ENCODE results near the gene PAK3.
A peak's percentile ranks its signal among the peaks of the same experiment; 100 is the strongest.

The PAK3 gene

DNA sequence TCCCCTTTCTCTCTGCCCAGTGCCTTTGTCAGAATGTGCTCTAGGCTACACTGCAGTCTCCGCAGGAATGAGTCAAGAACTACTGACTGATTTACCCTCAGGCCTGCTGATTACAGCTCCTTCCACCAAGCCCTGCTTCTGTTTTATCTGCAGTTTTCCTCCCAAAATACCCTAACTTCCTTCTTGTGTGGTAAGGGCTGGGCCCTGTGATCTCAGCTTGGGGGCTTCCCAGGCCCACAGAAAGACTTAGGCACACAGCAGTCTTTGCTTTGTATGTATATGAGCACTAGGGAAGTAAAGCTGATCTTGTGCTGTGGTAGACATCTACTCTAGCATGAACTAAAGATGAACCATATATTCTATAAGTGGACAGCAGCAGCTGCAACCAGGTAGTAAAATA, 18.8 kb downstream of the PAK3 start:
- Mint-ChIP-seq H3K36me3 (ENCODE audit: low read depth) (no peaks in the 10 kb centered on the region), H3K9me3 (no peaks in the 10 kb centered on the region)
- no peak for DNase-seq

DNA sequence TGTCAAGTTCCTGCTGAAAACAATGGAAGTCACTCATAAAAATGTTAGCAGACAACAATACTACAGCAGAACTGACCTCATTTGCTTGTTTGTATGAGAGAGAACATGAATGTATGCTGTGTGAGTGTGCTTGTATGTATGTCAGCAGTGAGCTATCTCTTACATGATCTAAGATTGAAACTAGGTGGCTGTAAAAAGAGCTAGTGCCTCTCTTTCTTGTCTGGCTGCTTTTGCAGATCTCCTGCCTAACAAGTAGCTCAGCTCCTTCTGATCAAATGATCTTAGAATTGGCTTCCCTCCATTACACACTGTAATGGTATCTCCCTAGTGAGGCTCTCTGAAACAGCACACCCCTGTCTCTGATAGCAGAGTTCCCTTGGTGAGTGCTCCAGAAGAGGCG, 20.7 kb downstream of the PAK3 start:
- peaks cover 31% of the 10 kb centered on the region for H3K27me3 Mint-ChIP-seq
- no peak for DNase-seq
- no peak overlapping the region for H3K4me3 Mint-ChIP-seq
- H3K4me1 Mint-ChIP-seq (ENCODE audit: low read depth) = no peaks in the 10 kb centered on the region
- no peak overlapping the region for H3K27ac Mint-ChIP-seq
- H3K9me3 Mint-ChIP-seq = no peaks in the 10 kb centered on the region
- no peaks in the 10 kb centered on the region for H3K36me3 Mint-ChIP-seq (ENCODE audit: low read depth)

More for the DNA sequence above, 18.8 kb downstream of the PAK3 start:
- no peak overlapping the region for H3K27ac Mint-ChIP-seq
- H3K4me1 Mint-ChIP-seq (ENCODE audit: low read depth) = no peaks in the 10 kb centered on the region
- H3K27me3 Mint-ChIP-seq = peaks cover 20% of the 10 kb centered on the region
- H3K4me3 Mint-ChIP-seq = no peak overlapping the region

DNA sequence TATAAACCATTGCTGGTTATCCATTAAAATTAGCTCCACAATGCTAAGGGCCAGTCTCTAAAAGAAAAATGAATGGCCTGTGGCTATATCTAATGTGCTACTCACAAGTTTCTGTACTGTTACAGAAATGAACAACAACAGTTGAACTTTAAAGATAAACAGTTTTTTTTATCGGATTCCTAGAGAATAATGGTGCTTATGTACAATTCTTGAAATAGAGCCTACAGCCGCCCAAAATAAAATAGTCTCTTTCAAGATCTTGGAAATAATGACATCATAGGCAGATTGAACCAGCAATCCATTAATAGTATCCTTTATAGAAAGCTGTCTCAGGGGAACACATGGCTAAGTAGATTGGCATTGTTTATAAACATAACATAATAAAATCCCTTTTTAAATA, 23.4 kb downstream of the PAK3 start:
- Mint-ChIP-seq H3K9me3 (no peaks in the 10 kb centered on the region), H3K4me1 (ENCODE audit: low read depth) (peaks cover 19% of the 10 kb centered on the region), H3K27ac (no peak overlapping the region), H3K4me3 (no peak overlapping the region), H3K36me3 (ENCODE audit: low read depth) (no peaks in the 10 kb centered on the region), H3K27me3 (peaks cover 32% of the 10 kb centered on the region)
- no peak for DNase-seq

DNA sequence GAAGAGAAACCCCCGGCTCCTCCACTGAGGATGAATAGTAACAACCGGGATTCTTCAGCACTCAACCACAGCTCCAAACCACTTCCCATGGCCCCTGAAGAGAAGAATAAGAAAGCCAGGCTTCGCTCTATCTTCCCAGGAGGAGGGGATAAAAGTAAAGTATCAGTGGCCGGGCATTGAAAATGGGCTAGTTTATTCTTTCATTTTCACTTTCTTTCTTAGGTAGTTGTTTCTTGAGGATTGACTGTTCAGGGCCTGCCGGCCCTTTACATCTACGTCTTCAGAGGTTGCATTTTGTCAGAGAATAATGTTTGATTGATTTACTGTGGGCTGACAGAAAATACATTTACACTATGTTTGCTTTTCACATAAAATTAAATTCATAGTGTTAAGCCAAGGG, 27.1 kb downstream of the PAK3 start:
- no peak for DNase-seq
- Mint-ChIP-seq H3K4me3 (peak overlapping the region; percentile 58), H3K27me3 (peaks cover 33% of the 10 kb centered on the region), H3K9me3 (no peaks in the 10 kb centered on the region), H3K36me3 (ENCODE audit: low read depth) (no peaks in the 10 kb centered on the region), H3K4me1 (ENCODE audit: low read depth) (peaks cover 27% of the 10 kb centered on the region), H3K27ac (peak overlapping the region; percentile 87)

DNA sequence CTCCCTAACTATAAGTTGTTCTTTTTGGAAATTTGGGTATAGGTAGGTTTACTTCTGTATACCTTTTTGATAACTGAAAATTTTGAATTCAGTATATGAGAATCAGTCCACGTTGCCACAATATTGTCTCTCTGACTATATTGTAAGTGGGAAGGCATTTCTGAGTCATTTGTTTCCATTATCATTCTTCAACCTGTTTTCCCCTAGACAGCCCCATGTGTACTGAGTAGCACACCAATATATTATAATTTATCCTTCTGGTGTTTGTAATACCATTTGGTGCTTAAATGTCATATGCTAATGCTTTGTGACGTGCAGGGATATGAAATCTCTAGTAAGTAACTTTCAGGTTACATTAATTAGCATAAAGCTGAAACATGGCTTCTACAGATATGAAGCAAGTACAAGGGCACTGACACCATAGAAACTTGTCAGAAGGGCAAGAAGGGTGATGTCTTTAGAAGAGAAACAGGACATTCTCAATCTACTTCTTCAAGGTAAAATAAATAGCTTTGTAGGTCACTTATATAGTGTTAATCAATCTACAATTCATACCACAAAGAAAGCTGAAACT, 27.7 kb downstream of the PAK3 start:
- Mint-ChIP-seq H3K4me3 (peak overlapping the region; percentile 58), H3K4me1 (ENCODE audit: low read depth) (peaks cover 27% of the 10 kb centered on the region), H3K36me3 (ENCODE audit: low read depth) (no peaks in the 10 kb centered on the region), H3K9me3 (no peaks in the 10 kb centered on the region), H3K27me3 (peaks cover 34% of the 10 kb centered on the region), H3K27ac (peak overlapping the region; percentile 87)
- no peak for DNase-seq

DNA sequence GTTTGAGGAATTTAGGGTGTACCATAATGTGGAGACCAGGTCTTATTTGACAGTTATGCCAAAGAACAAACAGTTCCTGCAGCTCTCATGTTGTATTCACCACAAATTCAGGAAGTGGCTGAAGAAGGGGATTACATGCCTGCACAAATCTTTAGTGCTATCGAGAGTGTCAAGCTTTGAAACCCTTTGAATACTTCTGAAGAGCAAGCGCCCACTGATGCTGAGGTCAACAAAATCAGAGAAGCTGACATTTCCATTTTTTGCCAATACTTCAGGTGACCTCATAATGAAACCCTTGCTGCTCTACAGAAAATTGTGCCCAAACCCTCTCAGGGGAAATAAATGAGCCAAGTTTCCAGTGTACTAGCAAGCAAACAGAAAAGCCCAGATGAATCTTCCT, 28.4 kb downstream of the PAK3 start:
- peak overlapping the region; percentile 87 for H3K27ac Mint-ChIP-seq
- no peak for DNase-seq

DNA sequence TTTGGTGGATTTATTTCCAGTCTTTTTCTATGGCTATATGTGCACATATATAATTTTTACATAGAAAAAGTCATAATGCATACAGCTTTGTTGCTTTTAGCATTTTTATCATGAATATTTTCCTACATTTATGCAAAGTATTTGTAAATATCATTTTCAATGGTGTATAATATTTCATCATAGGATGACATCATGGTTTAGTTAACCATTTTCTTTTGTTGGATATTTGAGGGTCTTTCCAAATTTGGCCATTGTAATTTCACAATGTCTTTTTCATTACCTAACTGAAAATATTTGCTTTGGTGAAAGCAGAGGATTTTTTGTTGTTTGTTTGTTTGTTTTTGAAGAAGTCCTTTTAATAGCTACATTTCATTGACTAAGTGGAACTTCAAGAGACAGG, 31.0 kb downstream of the PAK3 start:
- no peaks in the 10 kb centered on the region for H3K9me3 Mint-ChIP-seq
- H3K27me3 Mint-ChIP-seq = peaks cover 26% of the 10 kb centered on the region
- DNase-seq = no peak
- H3K4me3 Mint-ChIP-seq = no peak overlapping the region
- H3K4me1 Mint-ChIP-seq (ENCODE audit: low read depth) = peaks cover 36% of the 10 kb centered on the region
- H3K27ac Mint-ChIP-seq = no peak overlapping the region
- no peaks in the 10 kb centered on the region for H3K36me3 Mint-ChIP-seq (ENCODE audit: low read depth)

More for the DNA sequence above, 28.4 kb downstream of the PAK3 start:
- H3K4me3 Mint-ChIP-seq = no peak overlapping the region
- H3K9me3 Mint-ChIP-seq = no peaks in the 10 kb centered on the region
- peaks cover 34% of the 10 kb centered on the region for H3K27me3 Mint-ChIP-seq
- H3K36me3 Mint-ChIP-seq (ENCODE audit: low read depth) = no peaks in the 10 kb centered on the region
- peaks cover 28% of the 10 kb centered on the region for H3K4me1 Mint-ChIP-seq (ENCODE audit: low read depth)

DNA sequence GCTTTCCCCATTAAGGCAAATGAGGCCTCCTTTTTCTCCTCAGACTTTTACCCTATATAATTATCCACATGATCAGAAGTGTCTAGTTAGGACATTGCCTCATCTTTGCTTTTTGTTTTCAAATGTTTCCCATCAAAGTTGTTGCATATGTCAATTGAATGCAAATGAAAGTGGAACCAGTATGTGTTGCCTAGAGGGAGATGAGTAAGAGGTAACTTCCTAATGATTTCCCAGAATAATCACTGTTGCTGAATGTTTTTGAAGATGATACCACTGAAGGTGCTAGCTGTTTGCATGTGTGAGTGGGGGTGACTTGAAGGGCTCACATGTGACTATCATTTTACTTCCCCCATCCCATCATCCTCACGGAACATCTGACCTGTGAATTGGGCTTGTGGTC, 33.9 kb downstream of the PAK3 start:
- H3K27ac Mint-ChIP-seq = no peak overlapping the region
- no peak overlapping the region for H3K4me3 Mint-ChIP-seq
- no peaks in the 10 kb centered on the region for H3K36me3 Mint-ChIP-seq (ENCODE audit: low read depth)
- H3K27me3 Mint-ChIP-seq = peaks cover 28% of the 10 kb centered on the region
- H3K4me1 Mint-ChIP-seq (ENCODE audit: low read depth) = peaks cover 17% of the 10 kb centered on the region
- H3K9me3 Mint-ChIP-seq = no peaks in the 10 kb centered on the region
- DNase-seq = no peak

DNA sequence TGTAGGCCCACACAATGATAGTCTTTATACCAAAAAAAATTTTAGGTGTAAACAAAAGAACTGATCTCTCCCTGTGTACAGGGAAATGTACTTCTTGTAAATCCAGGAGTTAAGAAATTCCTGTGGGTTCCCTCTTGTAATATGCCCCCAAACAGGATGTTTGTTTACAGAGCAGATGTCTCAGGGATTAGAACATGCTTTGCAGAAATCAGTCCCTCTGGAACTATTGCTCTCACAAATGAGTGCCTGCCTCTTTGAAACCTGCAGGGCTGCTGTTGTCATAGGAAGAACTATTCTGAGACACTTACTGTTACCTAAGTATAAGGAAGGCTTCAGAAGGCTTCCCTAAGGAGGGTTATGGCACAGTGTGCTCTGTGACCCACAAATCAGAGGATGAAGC, 35.6 kb downstream of the PAK3 start:
- H3K9me3 Mint-ChIP-seq = no peaks in the 10 kb centered on the region
- no peak for DNase-seq
- H3K27me3 Mint-ChIP-seq = peaks cover 22% of the 10 kb centered on the region
- no peak overlapping the region for H3K27ac Mint-ChIP-seq
- H3K4me1 Mint-ChIP-seq (ENCODE audit: low read depth) = peaks cover 13% of the 10 kb centered on the region
- H3K4me3 Mint-ChIP-seq = no peak overlapping the region
- no peaks in the 10 kb centered on the region for H3K36me3 Mint-ChIP-seq (ENCODE audit: low read depth)

DNA sequence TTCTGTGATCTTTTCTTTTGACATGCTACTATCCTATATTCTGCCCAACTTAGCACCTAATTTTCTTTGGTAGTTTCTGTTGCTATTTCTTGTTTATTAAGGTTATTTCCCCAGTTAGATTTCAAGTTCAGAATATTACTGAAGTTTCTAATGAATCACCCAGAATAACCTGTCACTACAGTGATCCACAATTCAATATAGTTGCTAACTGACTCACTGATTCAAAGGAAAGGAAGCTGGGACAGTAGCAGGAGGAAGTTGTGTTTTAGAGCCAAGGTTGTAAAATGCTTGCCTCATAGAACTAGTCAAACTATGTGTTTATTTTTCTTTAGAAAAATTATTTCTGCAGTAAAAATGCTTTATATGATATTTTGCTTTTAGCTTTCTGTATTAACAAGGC, 37.4 kb downstream of the PAK3 start:
- no peak overlapping the region for H3K27ac Mint-ChIP-seq
- no peak overlapping the region for H3K4me3 Mint-ChIP-seq
- DNase-seq = no peak
- H3K27me3 Mint-ChIP-seq = peaks cover 12% of the 10 kb centered on the region
- no peaks in the 10 kb centered on the region for H3K9me3 Mint-ChIP-seq
- no peaks in the 10 kb centered on the region for H3K36me3 Mint-ChIP-seq (ENCODE audit: low read depth)
- H3K4me1 Mint-ChIP-seq (ENCODE audit: low read depth) = peaks cover 13% of the 10 kb centered on the region

DNA sequence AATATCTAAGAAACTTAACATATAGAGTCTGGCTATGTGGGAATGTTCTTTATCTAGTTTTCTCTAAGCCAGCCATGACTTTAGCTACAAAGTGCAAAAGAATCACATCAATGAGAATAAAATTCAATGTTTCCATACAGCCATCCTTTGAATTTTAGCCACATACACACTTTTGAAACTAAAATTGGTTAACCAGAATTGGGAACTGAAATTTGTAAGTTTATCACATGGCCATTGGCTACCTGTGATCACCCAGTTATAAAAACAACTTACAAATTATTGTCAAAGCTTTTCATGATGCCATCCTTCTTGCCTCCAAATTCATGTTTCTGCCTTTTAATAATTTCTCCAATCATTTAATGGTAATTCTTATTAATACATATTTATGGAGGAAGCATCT, 49.9 kb downstream of the PAK3 start:
- H3K27ac Mint-ChIP-seq = no peak overlapping the region
- H3K4me1 Mint-ChIP-seq (ENCODE audit: low read depth) = no peaks in the 10 kb centered on the region
- H3K9me3 Mint-ChIP-seq = no peaks in the 10 kb centered on the region
- H3K4me3 Mint-ChIP-seq = no peak overlapping the region
- H3K27me3 Mint-ChIP-seq = peaks cover 55% of the 10 kb centered on the region
- DNase-seq = no peak
- H3K36me3 Mint-ChIP-seq (ENCODE audit: low read depth) = no peaks in the 10 kb centered on the region

DNA sequence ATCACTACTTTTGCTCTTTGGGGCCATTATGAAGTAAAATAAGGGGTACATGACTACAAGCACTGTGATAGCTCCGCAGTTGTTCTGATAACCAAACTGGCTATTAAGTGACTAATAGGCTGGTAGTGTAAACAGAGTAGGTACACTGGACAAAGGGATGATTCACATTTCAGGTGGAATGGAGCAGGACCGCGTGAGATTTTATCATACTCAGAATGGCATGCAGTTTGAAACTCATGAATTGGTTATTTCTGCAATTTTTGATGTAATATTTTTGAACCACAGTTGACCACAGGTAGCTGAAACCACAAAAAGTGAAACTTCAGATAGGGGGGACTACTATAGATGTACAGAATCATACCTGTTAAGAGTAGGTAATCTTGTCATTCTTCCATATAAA, 55.8 kb downstream of the PAK3 start:
- Mint-ChIP-seq H3K4me1 (ENCODE audit: low read depth) (no peaks in the 10 kb centered on the region), H3K27me3 (peaks cover 55% of the 10 kb centered on the region), H3K36me3 (ENCODE audit: low read depth) (no peaks in the 10 kb centered on the region), H3K27ac (no peak overlapping the region), H3K4me3 (no peak overlapping the region), H3K9me3 (no peaks in the 10 kb centered on the region)
- DNase-seq = no peak

DNA sequence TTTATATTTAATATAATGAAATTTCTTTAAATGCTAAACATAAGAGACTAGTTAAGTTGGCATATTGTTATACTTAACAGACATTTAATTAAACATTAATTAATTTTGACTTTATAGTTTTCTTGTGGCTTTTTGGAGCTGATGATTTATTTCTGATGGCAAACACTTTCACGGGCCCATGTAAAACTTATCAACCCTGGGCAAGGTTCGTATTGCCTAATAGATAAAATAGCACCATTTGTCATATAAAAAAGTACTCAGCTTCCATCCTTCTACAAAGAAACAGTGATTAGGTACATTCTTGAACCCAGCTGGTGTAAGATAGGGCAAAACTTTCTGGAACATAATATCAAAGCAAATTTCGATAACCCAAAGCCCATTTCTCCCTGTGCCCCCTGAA, 63.2 kb downstream of the PAK3 start:
- no peaks in the 10 kb centered on the region for H3K4me1 Mint-ChIP-seq (ENCODE audit: low read depth)
- H3K27ac Mint-ChIP-seq = no peak overlapping the region
- H3K4me3 Mint-ChIP-seq = no peak overlapping the region
- H3K27me3 Mint-ChIP-seq = peaks cover 40% of the 10 kb centered on the region
- DNase-seq = no peak
- no peaks in the 10 kb centered on the region for H3K36me3 Mint-ChIP-seq (ENCODE audit: low read depth)
- no peaks in the 10 kb centered on the region for H3K9me3 Mint-ChIP-seq

DNA sequence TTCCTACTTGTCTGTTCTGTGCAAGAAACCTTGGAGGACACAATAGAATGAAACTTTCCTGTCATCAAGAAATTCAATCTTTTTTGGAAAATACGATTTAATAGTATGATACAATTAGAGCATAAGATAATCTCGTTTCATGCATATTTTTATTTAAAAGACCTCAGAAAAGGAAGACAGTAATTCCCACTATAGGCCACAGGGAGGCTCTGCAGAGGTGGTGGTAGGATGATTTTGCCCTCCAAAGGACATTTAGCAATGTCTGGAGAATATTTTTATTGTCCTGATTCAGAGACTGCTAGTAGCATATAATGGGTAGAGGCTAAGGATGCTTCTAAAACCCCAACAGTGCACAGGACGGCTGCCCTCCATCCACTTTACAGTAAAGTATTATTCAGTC, 68.7 kb downstream of the PAK3 start:
- Mint-ChIP-seq H3K9me3 (no peaks in the 10 kb centered on the region), H3K4me3 (no peak overlapping the region), H3K4me1 (ENCODE audit: low read depth) (peaks cover 11% of the 10 kb centered on the region), H3K27ac (no peak overlapping the region), H3K36me3 (ENCODE audit: low read depth) (no peaks in the 10 kb centered on the region), H3K27me3 (peaks cover 53% of the 10 kb centered on the region)
- DNase-seq = no peak

DNA sequence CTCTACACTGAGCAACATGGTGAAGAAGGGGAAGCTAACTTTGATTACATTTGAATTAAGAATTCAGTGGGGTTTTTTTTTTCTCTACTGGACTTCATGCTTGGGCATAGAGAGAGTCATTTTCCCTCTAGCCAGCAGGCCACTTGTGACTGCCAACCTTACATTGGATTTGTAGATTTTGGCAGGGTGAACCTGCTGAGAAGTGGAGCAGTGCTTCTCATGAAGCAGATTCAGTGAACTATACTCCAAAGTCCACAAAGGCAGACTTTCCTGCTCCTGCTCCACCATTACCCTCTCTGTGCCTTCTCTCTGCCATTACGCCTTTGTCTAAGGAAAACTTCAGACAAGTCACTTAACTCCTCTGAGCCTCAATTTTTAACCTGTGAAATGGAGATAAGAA, 69.9 kb downstream of the PAK3 start:
- Mint-ChIP-seq H3K9me3 (no peaks in the 10 kb centered on the region), H3K27ac (no peak overlapping the region), H3K36me3 (ENCODE audit: low read depth) (no peaks in the 10 kb centered on the region), H3K4me3 (no peak overlapping the region), H3K4me1 (ENCODE audit: low read depth) (peaks cover 18% of the 10 kb centered on the region), H3K27me3 (peaks cover 55% of the 10 kb centered on the region)
- no peak for DNase-seq

DNA sequence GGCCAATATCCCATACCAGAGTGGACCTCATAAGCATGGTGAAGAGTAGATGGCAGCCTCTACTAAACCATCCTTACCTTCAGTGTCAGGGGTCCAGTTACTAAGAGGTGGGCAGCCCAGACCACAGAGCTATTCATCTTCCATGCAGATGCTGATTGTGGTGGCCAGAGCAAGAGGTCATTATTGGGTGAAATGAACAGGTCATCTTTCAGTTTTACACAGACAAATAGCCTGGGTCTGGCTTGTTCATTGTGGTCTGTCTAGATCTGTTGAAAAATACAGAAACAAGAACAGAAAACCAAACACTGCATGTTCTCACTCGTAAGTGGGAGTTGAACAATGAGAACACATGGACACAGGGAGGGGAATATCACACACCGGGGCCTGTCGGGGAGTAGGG, 71.3 kb downstream of the PAK3 start:
- Mint-ChIP-seq H3K4me1 (ENCODE audit: low read depth) (peaks cover 18% of the 10 kb centered on the region), H3K9me3 (no peaks in the 10 kb centered on the region), H3K27ac (no peak overlapping the region), H3K36me3 (ENCODE audit: low read depth) (no peaks in the 10 kb centered on the region), H3K27me3 (peaks cover 49% of the 10 kb centered on the region), H3K4me3 (no peak overlapping the region)
- DNase-seq = no peak
